Sigmoid colon (tissue), 7 donors: ENCODE measurements around the gene NDUFA12. TPM values are rescaled to one million over a fixed set of nuclear protein-coding genes. Genes with fewer than 3 reads are reported as not detected.

Experiments used
- DNase-seq: peaks from one replicate; pipeline ENCODE4 v3.0.0-alpha.2; 2019
- H3K27ac ChIP-seq, 4 donors: fragments of 200-600 bp; sonication (generic); one replicate each; pipeline ENCODE4 v1.5.1; 2016 to 2019; ENCODE audit warnings: mild to moderate bottlenecking in 1 of 4
- H3K27me3 ChIP-seq, 3 donors: fragments of 200-600 bp; sonication (generic); one replicate each; pipeline ENCODE4 v1.5.1; 2019; ENCODE audit warnings: mild to moderate bottlenecking in 1 of 3
- H3K36me3 ChIP-seq, 4 donors: fragments of 200-600 bp; sonication (generic); one replicate each; pipeline ENCODE4 v1.5.1; 2016 to 2019
- H3K4me1 ChIP-seq, 4 donors: fragments of 200-600 bp; sonication (generic); one replicate each; pipeline ENCODE4 v1.5.1; 2017 to 2019
- H3K4me3 ChIP-seq, 4 donors: fragments of 200-600 bp; sonication (generic); one replicate each; pipeline ENCODE4 v1.5.1; 2017 to 2019; ENCODE audit warnings: mild to moderate bottlenecking in 2 of 4, moderate library complexity in 1 of 4
- H3K9me3 ChIP-seq, 4 donors: fragments of 200-600 bp in 3 of 4; sonication (generic) in 3 of 4; one replicate each; pipeline versions ENCODE4 v1.5.1 to v1.6.1; 2013 to 2019
- CTCF ChIP-seq, 4 experiments: fragments of 450-650 bp in 3 of 4; fragments of 200-600 bp in 1 of 4; IDR thresholded peaks; one replicate each; pipeline ENCODE4 v1.5.1; 2016 to 2019; ENCODE audit warnings: antibody characterized with exemption in 4 of 4, mild to moderate bottlenecking in 3 of 4, moderate library complexity in 2 of 4
- EP300 ChIP-seq, 4 donors: sonication (generic); formaldehyde crosslinking; IDR thresholded peaks; one replicate each; pipeline ENCODE4 v1.6.1; 2017; ENCODE audit warnings: antibody characterized with exemption in 4 of 4
- POLR2A ChIP-seq, 2 donors: fragments of 450-650 bp; IDR thresholded peaks; one replicate each; pipeline ENCODE4 v1.6.1; 2016; ENCODE audit warnings: antibody characterized with exemption in 2 of 2, mild to moderate bottlenecking in 2 of 2, moderate library complexity in 2 of 2
- POLR2AphosphoS5 ChIP-seq, 4 donors: sonication (generic); formaldehyde crosslinking; IDR thresholded peaks; one replicate each; pipeline ENCODE4 v1.6.1; 2017; ENCODE audit warnings: antibody characterized with exemption in 4 of 4
- WGBS, 2 donors: extraction: QIAGEN DNeasy Blood & Tissue Kit; methylation state at CpG; one replicate each; pipeline ENCODE4 v1.1.7; 2013; 5-methylcytosine and 5-hydroxymethylcytosine counted together
- intact Hi-C: fragments of 100-400 bp; cut with DNase I; formaldehyde crosslinking; loops from one replicate; pipeline ENCODE4 v1.15.1; 2023
- polyA plus RNA-seq, 3 donors: library from polyadenylated mRNA; stranded (reverse); fragments of 200-250 nt; gene quantifications; one replicate each; pipeline ENCODE4 v1.2.3, GENCODE V29; 2013
- total RNA-seq, 4 donors: library from RNA; depleted of rRNA; stranded (reverse); fragments of >200 nt; gene quantifications; one replicate each; pipeline ENCODE4 v1.1.0, GENCODE V29; 2016
- donor health status: healthy with polysubstance abuse.
- donor health status: Bipolar disorder and iron deficiency.
- donor health status: healthy.

The NDUFA12 gene
- total and polyA plus RNA-seq, 7 donors, result 95.4 to 256 (median 155) TPM

- no peak for DNase-seq
- no peak for TF ChIP-seq EP300 (IDR thresholded peaks at IDR 0.05)
- no peak for TF ChIP-seq POLR2A (IDR thresholded peaks at IDR 0.05)
- TF ChIP-seq CTCF (IDR thresholded peaks at IDR 0.05), result no peak
- no peak for TF ChIP-seq POLR2AphosphoS5 (IDR thresholded peaks at IDR 0.05)
- intact Hi-C loops, result no loop called here
- Histone ChIP-seq H3K36me3 (no peaks in the 10 kb centered on the region), H3K4me3 (no peak overlapping the region), H3K9me3 (no peaks in the 10 kb centered on the region), H3K27me3 (no peaks in the 10 kb centered on the region), H3K4me1 (peaks cover 0 to 5% (median 0%) of the 10 kb centered on the region in 4 donors), H3K27ac (no peak overlapping the region)
- WGBS, 2 donors, result 54 to 70% methylated on average over 4 of the region's 4 CpGs
Observed at GRCh38 chr12:94980577-94980976, 22.9 kb downstream of the NDUFA12 start.

- H3K9me3 ChIP-seq, result no peaks in the 10 kb centered on the region
- intact Hi-C loops, result loop anchor here (10.0 kb wide), 1 partner anchor 435 kb away; no protein-coding TSS in a partner anchor
- H3K36me3 ChIP-seq, result no peaks in the 10 kb centered on the region
- H3K4me1 ChIP-seq, result peaks cover 0 to 5% (median 0%) of the 10 kb centered on the region in 4 donors
- H3K4me3 ChIP-seq, result no peak overlapping the region
- WGBS, 2 donors, result 84 to 94% methylated on average over 4 of the region's 4 CpGs
- no peaks in the 10 kb centered on the region for H3K27me3 ChIP-seq
- no peak overlapping the region for H3K27ac ChIP-seq
- TF ChIP-seq EP300 (IDR thresholded peaks at IDR 0.05), result no peak
- no peak for TF ChIP-seq POLR2A (IDR thresholded peaks at IDR 0.05)
- no peak for TF ChIP-seq CTCF (IDR thresholded peaks at IDR 0.05)
- no peak for DNase-seq
Observed at GRCh38 chr12:94979941-94980340, 23.6 kb downstream of the NDUFA12 start.

DNA sequence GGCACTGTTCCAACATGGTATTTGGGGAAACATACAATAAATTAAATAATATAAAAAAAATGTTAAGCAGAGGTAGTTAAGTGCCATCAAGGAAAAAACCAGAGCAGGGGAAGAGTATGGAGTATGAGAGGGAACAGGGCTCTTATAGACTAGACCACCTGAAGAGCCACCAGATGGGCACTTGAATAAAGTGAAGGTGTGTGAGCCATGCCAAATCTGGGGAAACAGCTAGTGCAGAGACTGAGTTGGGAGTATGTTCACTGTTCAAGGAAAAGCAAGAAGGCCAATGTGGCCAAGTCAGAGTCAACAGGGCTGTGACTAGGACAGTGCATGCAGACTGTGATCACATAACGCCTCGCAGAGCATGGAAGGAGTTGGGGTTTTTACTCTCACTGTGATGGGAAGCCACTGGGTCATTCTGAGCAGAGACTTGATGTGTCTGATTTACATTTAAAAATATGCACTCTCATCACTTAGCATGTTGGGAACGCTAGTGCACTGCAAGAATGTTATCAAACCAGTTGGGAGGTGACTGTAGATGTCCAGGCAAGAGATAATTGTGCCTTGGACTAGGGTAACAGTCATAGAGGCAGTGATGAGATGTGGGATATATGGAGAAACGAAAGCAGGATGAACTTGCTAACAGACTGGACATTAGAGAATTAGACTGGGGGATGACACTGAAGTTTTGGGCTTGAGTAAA lies 25.6 kb downstream of the NDUFA12 start:
- intact Hi-C loops, result loop anchor here (10.0 kb wide), 1 partner anchor 433 kb away; no protein-coding TSS in a partner anchor
- 89 to 90% methylated on average over 4 of the region's 4 CpGs for WGBS, 2 donors
- Histone ChIP-seq H3K27ac (no peak overlapping the region), H3K27me3 (no peaks in the 10 kb centered on the region), H3K4me3 (no peak overlapping the region), H3K36me3 (no peaks in the 10 kb centered on the region), H3K9me3 (no peaks in the 10 kb centered on the region), H3K4me1 (peaks cover 0 to 5% (median 0%) of the 10 kb centered on the region in 4 donors)
- TF ChIP-seq CTCF (IDR thresholded peaks at IDR 0.05) (no peak), POLR2A (IDR thresholded peaks at IDR 0.05) (no peak), POLR2AphosphoS5 (IDR thresholded peaks at IDR 0.05) (no peak), EP300 (IDR thresholded peaks at IDR 0.05) (no peak)
- no peak for DNase-seq

DNA sequence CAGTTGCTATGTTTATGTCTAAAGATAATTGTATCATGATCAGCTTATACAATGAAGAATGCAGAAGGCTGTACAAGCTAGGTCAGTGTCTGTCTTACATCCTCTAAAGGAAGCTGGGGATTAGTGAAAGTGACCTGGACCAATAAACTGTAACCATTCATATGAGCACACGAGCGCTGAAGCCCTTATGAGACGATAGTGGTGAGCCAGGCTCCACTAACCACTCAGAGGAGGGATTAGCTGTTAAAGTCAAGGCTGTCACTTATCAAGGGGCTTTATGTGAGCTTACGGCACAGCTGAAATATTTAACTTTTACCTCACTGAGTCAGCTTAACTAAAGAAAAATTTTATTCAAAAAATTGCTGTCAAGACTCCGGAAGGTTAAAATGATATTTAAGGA lies 30.3 kb downstream of the NDUFA12 start:
- Histone ChIP-seq H3K27me3 (no peaks in the 10 kb centered on the region), H3K4me1 (no peaks in the 10 kb centered on the region), H3K36me3 (peaks cover 0 to 18% (median 5%) of the 10 kb centered on the region in 4 donors), H3K4me3 (no peak overlapping the region), H3K27ac (no peak overlapping the region), H3K9me3 (no peaks in the 10 kb centered on the region)
- TF ChIP-seq POLR2AphosphoS5 (IDR thresholded peaks at IDR 0.05) (no peak), EP300 (IDR thresholded peaks at IDR 0.05) (no peak), POLR2A (IDR thresholded peaks at IDR 0.05) (no peak), CTCF (IDR thresholded peaks at IDR 0.05) (no peak)
- DNase-seq, result no peak
- WGBS, 2 donors, result 77 to 91% methylated on average over 5 of the region's 5 CpGs
- intact Hi-C loops, result loop anchor here (10.0 kb wide), 1 partner anchor 428 kb away; no protein-coding TSS in a partner anchor
